ENCODE measurements around the gene SPATA13. TPM values are rescaled to one million over a fixed set of nuclear protein-coding genes. Genes with fewer than 3 reads are reported as not detected.
"Not testable (repeated sequence)": the region's sequence is repeated elsewhere in the genome, so short reads cannot be mapped to it uniquely, and the experiment has no call there.

SPATA13 gene
- total and polyA plus RNA-seq, 2 donors (not counting 1 experiment from before 2014, with no cell fraction given), result 11.6 to 24.6 TPM

GRCh38 chr13:24116131-24116530, 44.4 kb upstream of the SPATA13 start:
- no peak overlapping the region for H3K27ac ChIP-seq (ENCODE audit: insufficient read depth, low read length)
- H4K20me1 ChIP-seq (ENCODE audit: control insufficient read depth, extremely low read depth, insufficient read depth, low read length), result no peaks in the 10 kb centered on the region
- no peak overlapping the region for H3K4me3 ChIP-seq (replicated peaks in 1 of 4; ENCODE audit: control extremely low read depth in 1 of 4, insufficient read depth in 1 of 4, low read depth in 3 of 4, low read length in 4 of 4)
- no peaks in the 10 kb centered on the region for H3K4me1 ChIP-seq (ENCODE audit: control insufficient read depth, extremely low read depth, insufficient read depth, low read length)
- no peaks in the 10 kb centered on the region for H3K36me3 ChIP-seq (ENCODE audit: control insufficient read depth, insufficient read depth, low read length)
- peak in 1 of 2 donors; percentile 47 for DNase-seq (ENCODE audit: low read depth in 2 of 2)
- no peak overlapping the region for H3K9ac ChIP-seq (ENCODE audit: insufficient read depth, low read length)
- no peaks in the 10 kb centered on the region for H3K79me2 ChIP-seq (ENCODE audit: control insufficient read depth, insufficient read depth, low read length)
- H3K9me3 ChIP-seq (ENCODE audit: control insufficient read depth, insufficient read depth, low read depth, low read length), result no peaks in the 10 kb centered on the region
- H3K27me3 ChIP-seq (ENCODE audit: control insufficient read depth, insufficient read depth, low read length), result no peaks in the 10 kb centered on the region
- no peak overlapping the region for H2AFZ ChIP-seq (ENCODE audit: low read length)
- H3K4me2 ChIP-seq (ENCODE audit: extremely low read depth, insufficient read depth, low read length), result no peak overlapping the region
- TF ChIP-seq CTCF (conservative IDR thresholded peaks at IDR 0.05 in 1 of 2, IDR thresholded peaks at IDR 0.05 in 1 of 2; ENCODE audit: low read depth in 1 of 2, low read length in 2 of 2) (no peak), EZH2 (IDR thresholded peaks at IDR 0.05; ENCODE audit: low read length, missing control alignments) (no peak)

GRCh38 chr13:24118576-24118975, 41.9 kb upstream of the SPATA13 start:
- no peak for TF ChIP-seq EZH2 (IDR thresholded peaks at IDR 0.05; ENCODE audit: low read length, missing control alignments)
- TF ChIP-seq CTCF (conservative IDR thresholded peaks at IDR 0.05 in 1 of 2, IDR thresholded peaks at IDR 0.05 in 1 of 2; ENCODE audit: low read depth in 1 of 2, low read length in 2 of 2), result no peak
- no peaks in the 10 kb centered on the region for H3K9me3 ChIP-seq (ENCODE audit: control insufficient read depth, insufficient read depth, low read depth, low read length)
- no peaks in the 10 kb centered on the region for H3K4me1 ChIP-seq (ENCODE audit: control insufficient read depth, extremely low read depth, insufficient read depth, low read length)
- H2AFZ ChIP-seq (ENCODE audit: low read length), result no peak overlapping the region
- no peak overlapping the region for H3K27ac ChIP-seq (ENCODE audit: insufficient read depth, low read length)
- H3K4me3 ChIP-seq (replicated peaks in 1 of 4; ENCODE audit: control extremely low read depth in 1 of 4, insufficient read depth in 1 of 4, low read depth in 3 of 4, low read length in 4 of 4), result no peak overlapping the region
- no peak for DNase-seq (ENCODE audit: low read depth in 2 of 2)
- no peak overlapping the region for H3K9ac ChIP-seq (ENCODE audit: insufficient read depth, low read length)
- H3K27me3 ChIP-seq (ENCODE audit: control insufficient read depth, insufficient read depth, low read length), result no peaks in the 10 kb centered on the region
- H4K20me1 ChIP-seq (ENCODE audit: control insufficient read depth, extremely low read depth, insufficient read depth, low read length), result no peaks in the 10 kb centered on the region
- H3K4me2 ChIP-seq (ENCODE audit: extremely low read depth, insufficient read depth, low read length), result no peak overlapping the region
- H3K36me3 ChIP-seq (ENCODE audit: control insufficient read depth, insufficient read depth, low read length), result no peaks in the 10 kb centered on the region
- H3K79me2 ChIP-seq (ENCODE audit: control insufficient read depth, insufficient read depth, low read length), result no peaks in the 10 kb centered on the region

GRCh38 chr13:24119626-24120508, 40.7 kb upstream of the SPATA13 start:
- Histone ChIP-seq H3K9ac (ENCODE audit: insufficient read depth, low read length) (no peak overlapping the region), H3K9me3 (ENCODE audit: control insufficient read depth, insufficient read depth, low read depth, low read length) (no peaks in the 10 kb centered on the region), H3K4me1 (ENCODE audit: control insufficient read depth, extremely low read depth, insufficient read depth, low read length) (no peaks in the 10 kb centered on the region), H3K4me3 (replicated peaks in 1 of 4; ENCODE audit: control extremely low read depth in 1 of 4, insufficient read depth in 1 of 4, low read depth in 3 of 4, low read length in 4 of 4) (no peak overlapping the region), H3K27me3 (ENCODE audit: control insufficient read depth, insufficient read depth, low read length) (peaks cover 2% of the 10 kb centered on the region), H3K36me3 (ENCODE audit: control insufficient read depth, insufficient read depth, low read length) (no peaks in the 10 kb centered on the region), H3K4me2 (ENCODE audit: extremely low read depth, insufficient read depth, low read length) (no peak overlapping the region), H3K27ac (ENCODE audit: insufficient read depth, low read length) (no peak overlapping the region), H2AFZ (ENCODE audit: low read length) (no peak overlapping the region), H3K79me2 (ENCODE audit: control insufficient read depth, insufficient read depth, low read length) (no peaks in the 10 kb centered on the region), H4K20me1 (ENCODE audit: control insufficient read depth, extremely low read depth, insufficient read depth, low read length) (no peaks in the 10 kb centered on the region)
- DNase-seq (ENCODE audit: low read depth in 2 of 2), result peak in 1 of 2 donors; percentile 79
- no peak for TF ChIP-seq EZH2 (IDR thresholded peaks at IDR 0.05; ENCODE audit: low read length, missing control alignments)
- no peak for TF ChIP-seq CTCF (conservative IDR thresholded peaks at IDR 0.05 in 1 of 2, IDR thresholded peaks at IDR 0.05 in 1 of 2; ENCODE audit: low read depth in 1 of 2, low read length in 2 of 2)

- H3K79me2 ChIP-seq (ENCODE audit: control insufficient read depth, insufficient read depth, low read length); H3K4me3 ChIP-seq (replicated peaks in 1 of 4; ENCODE audit: control extremely low read depth in 1 of 4, insufficient read depth in 1 of 4, low read depth in 3 of 4, low read length in 4 of 4); H3K9ac ChIP-seq (ENCODE audit: insufficient read depth, low read length); DNase-seq (ENCODE audit: low read depth in 2 of 2); H3K27me3 ChIP-seq (ENCODE audit: control insufficient read depth, insufficient read depth, low read length); H3K4me1 ChIP-seq (ENCODE audit: control insufficient read depth, extremely low read depth, insufficient read depth, low read length); H3K4me2 ChIP-seq (ENCODE audit: extremely low read depth, insufficient read depth, low read length); H2AFZ ChIP-seq (ENCODE audit: low read length); H3K9me3 ChIP-seq (ENCODE audit: control insufficient read depth, insufficient read depth, low read depth, low read length); H4K20me1 ChIP-seq (ENCODE audit: control insufficient read depth, extremely low read depth, insufficient read depth, low read length); H3K36me3 ChIP-seq (ENCODE audit: control insufficient read depth, insufficient read depth, low read length); H3K27ac ChIP-seq (ENCODE audit: insufficient read depth, low read length): not testable (repeated sequence)
These were observed 38.5 kb upstream of the SPATA13 start for GRCh38 chr13:24122045-24122444.

Data from fibroblast of lung (primary cell).